HFFc6 (cell line): ENCODE results near the gene PRELID3B. TPM values are rescaled to one million over a fixed set of nuclear protein-coding genes. Genes with fewer than 3 reads are reported as not detected.

Experiments used
- DNase-seq: peaks from one replicate; pipeline ENCODE4 v3.0.0-alpha.2; 2018
- H3K27ac Mint-ChIP-seq: 2 replicates; pipeline ENCODE4 v1.8.0; 2020; ENCODE audit warnings: mild to moderate bottlenecking, mixed read lengths
- H3K27me3 Mint-ChIP-seq: 2 replicates; pipeline ENCODE4 v1.8.0; 2021; ENCODE audit warnings: mild to moderate bottlenecking, moderate library complexity, mixed read lengths; ENCODE audit not compliant: insufficient read depth
- H3K36me3 Mint-ChIP-seq: 2 replicates; pipeline ENCODE4 v1.8.0; 2021; ENCODE audit warnings: low read depth, mixed read lengths
- H3K4me1 Mint-ChIP-seq: 2 replicates; pipeline ENCODE4 v1.8.0; 2020; ENCODE audit warnings: low read depth, mixed read lengths
- H3K4me3 Mint-ChIP-seq: 2 replicates; pipeline ENCODE4 v1.8.0; 2020; ENCODE audit warnings: mild to moderate bottlenecking, moderate library complexity, mixed read lengths
- H3K9me3 Mint-ChIP-seq: 2 replicates; pipeline ENCODE4 v1.8.0; 2020; ENCODE audit warnings: mild to moderate bottlenecking, mixed read lengths
- CTCF ChIP-seq: fragments of 200-600 bp; sonication (generic); IDR thresholded peaks from 2 replicates; pipeline ENCODE4 v1.5.0; 2021; ENCODE audit warnings: antibody characterized with exemption, mild to moderate bottlenecking
- total RNA-seq, 6 experiments: library from RNA; stranded (reverse); fragmentation: NEBNext Ultra II Directional; extraction: Animal tissue kit (Norgen Biotek cat#: 25700); gene quantifications; 2 replicates in 1 of 6; 3 replicates in 5 of 6; pipeline ENCODE4 v1.2.3, GENCODE V29; 2021

The PRELID3B gene
- total RNA-seq, 6 experiments from 2014 or later: 55.2 to 64.1 (median 59.8) TPM

- DNase-seq: no peak
- Mint-ChIP-seq H3K27me3 (no peaks in the 10 kb centered on the region; the same call in 1 of the 2 replicates), H3K4me3 (no peak overlapping the region), H3K36me3 (peaks cover 51% of the 10 kb centered on the region), H3K27ac (no peak overlapping the region), H3K9me3 (no peaks in the 10 kb centered on the region), H3K4me1 (peaks cover 62% of the 10 kb centered on the region)
- no peak for TF ChIP-seq CTCF
Observed at GRCh38 chr20:59025511-59025910, 17.1 kb downstream of the PRELID3B start.

GRCh38 chr20:59025086-59025485, 17.5 kb downstream of the PRELID3B start:
- DNase-seq: no peak
- H3K4me1 Mint-ChIP-seq: peaks cover 59% of the 10 kb centered on the region
- peaks cover 47% of the 10 kb centered on the region for H3K36me3 Mint-ChIP-seq
- no peak overlapping the region for H3K4me3 Mint-ChIP-seq
- no peaks in the 10 kb centered on the region; the same call in 1 of the 2 replicates for H3K27me3 Mint-ChIP-seq
- H3K27ac Mint-ChIP-seq: no peak overlapping the region
- H3K9me3 Mint-ChIP-seq: no peaks in the 10 kb centered on the region
- no peak for TF ChIP-seq CTCF

- H3K9me3 Mint-ChIP-seq: no peaks in the 10 kb centered on the region
- no peaks in the 10 kb centered on the region; the same call in none of the 2 replicates for H3K27me3 Mint-ChIP-seq
- peaks cover 40% of the 10 kb centered on the region for H3K36me3 Mint-ChIP-seq
- TF ChIP-seq CTCF: no peak
- peaks cover 53% of the 10 kb centered on the region for H3K4me1 Mint-ChIP-seq
- no peak for DNase-seq
- H3K27ac Mint-ChIP-seq: no peak overlapping the region
- no peak overlapping the region for H3K4me3 Mint-ChIP-seq
Observed at GRCh38 chr20:59024111-59024530, 18.5 kb downstream of the PRELID3B start.

- no peak overlapping the region for H3K4me3 Mint-ChIP-seq
- no peak overlapping the region for H3K27ac Mint-ChIP-seq
- peaks cover 49% of the 10 kb centered on the region for H3K4me1 Mint-ChIP-seq
- H3K9me3 Mint-ChIP-seq: no peaks in the 10 kb centered on the region
- H3K27me3 Mint-ChIP-seq: no peaks in the 10 kb centered on the region; the same call in none of the 2 replicates
- TF ChIP-seq CTCF: peak; percentile 7; the same call in 1 of the 2 replicates
- DNase-seq: no peak
- peaks cover 39% of the 10 kb centered on the region for H3K36me3 Mint-ChIP-seq
Observed at GRCh38 chr20:59023616-59024015, 19.0 kb downstream of the PRELID3B start.

GRCh38 chr20:59022754-59023153, 19.8 kb downstream of the PRELID3B start:
- Mint-ChIP-seq H3K27me3 (no peaks in the 10 kb centered on the region; the same call in none of the 2 replicates), H3K36me3 (peaks cover 32% of the 10 kb centered on the region), H3K4me3 (no peak overlapping the region), H3K4me1 (peaks cover 41% of the 10 kb centered on the region), H3K27ac (peak overlapping the region; percentile 43), H3K9me3 (no peaks in the 10 kb centered on the region)
- no peak for DNase-seq
- no peak for TF ChIP-seq CTCF
